Erythroblast (primary cell): ENCODE results near the gene NTM.

Experiments
- GATA1 ChIP-seq: IDR thresholded peaks from 2 replicates; pipeline ENCODE4 v1.6.1; 2011; ENCODE audit warnings: low read depth, mild to moderate bottlenecking, control low read depth, low read length, moderate library complexity
- POLR2A ChIP-seq: IDR thresholded peaks from 2 replicates; pipeline ENCODE4 v1.6.1; 2011; ENCODE audit warnings: mild to moderate bottlenecking, low read length

- TF ChIP-seq POLR2A (no peak), GATA1 (no peak)
Observed at GRCh38 chr11:132024587-132025295, 654.3 kb downstream of the NTM start.
